GM18519 (cell line): Measurements from ENCODE around the gene ATG4B.
"Not testable (repeated sequence)": the region's sequence is repeated elsewhere in the genome, so short reads cannot be mapped to it uniquely, and the experiment has no call there.

Experiments
- ATAC-seq: cut with Tn5 transposase; IDR thresholded peaks from one replicate; pipeline ENCODE4 v1.9.1; 2021; ENCODE audit warnings: mild to moderate bottlenecking, moderate library complexity; ENCODE audit not compliant: unreplicated experiment, low FRiP score

The ATG4B gene

GRCh38 chr2:241660593-241661213 lies 23.2 kb downstream of the ATG4B start:
- ATAC-seq = no peak

GRCh38 chr2:241662731-241663130 lies 25.2 kb downstream of the ATG4B start:
- ATAC-seq = not testable (repeated sequence)

- ATAC-seq = no peak
These were observed 28.4 kb downstream of the ATG4B start for GRCh38 chr2:241665731-241666440.

GRCh38 chr2:241666627-241667400 lies 29.3 kb downstream of the ATG4B start:
- no peak for ATAC-seq

- ATAC-seq = no peak
These were observed 30.9 kb downstream of the ATG4B start for GRCh38 chr2:241668354-241668753.

- no peak for ATAC-seq
These were observed 31.3 kb downstream of the ATG4B start for GRCh38 chr2:241668839-241669238.

GRCh38 chr2:241670333-241671110 lies 33.0 kb downstream of the ATG4B start:
- no peak for ATAC-seq

- ATAC-seq = no peak
These were observed 34.2 kb downstream of the ATG4B start for GRCh38 chr2:241671457-241672240.

GRCh38 chr2:241672243-241673188 lies 35.0 kb downstream of the ATG4B start:
- no peak for ATAC-seq

- no peak for ATAC-seq
These were observed 35.7 kb downstream of the ATG4B start for GRCh38 chr2:241673189-241673663.

- no peak for ATAC-seq
These were observed 36.6 kb downstream of the ATG4B start for GRCh38 chr2:241673797-241674725.

GRCh38 chr2:241675885-241676284 lies 38.4 kb downstream of the ATG4B start:
- ATAC-seq = no peak

GRCh38 chr2:241676665-241677064 lies 39.2 kb downstream of the ATG4B start:
- no peak for ATAC-seq

GRCh38 chr2:241677392-241677791 lies 39.9 kb downstream of the ATG4B start:
- no peak for ATAC-seq

GRCh38 chr2:241678307-241678706 lies 40.8 kb downstream of the ATG4B start:
- no peak for ATAC-seq

- ATAC-seq = no peak
These were observed 41.5 kb downstream of the ATG4B start for GRCh38 chr2:241678784-241679540.

- ATAC-seq = no peak
These were observed 42.6 kb downstream of the ATG4B start for GRCh38 chr2:241680044-241680443.
